K562 (cell line): ENCODE data around the gene TRAF1. TPM values are rescaled to one million over a fixed set of nuclear protein-coding genes. Genes with fewer than 3 reads are reported as not detected.
A peak's percentile ranks its signal among the peaks of the same experiment; 100 is the strongest.

Source experiments
- ATAC-seq: fragments of 200-7000 bp; cut with Tn5 transposase; 3 replicates; pipeline ENCODE4 v1.9.1; 2020; ENCODE audit warnings: moderate library complexity
- BruUV-seq: library from RNA; stranded (reverse); fragments of 400-500 nt; replicated peaks from 2 replicates; lab custom pipeline; 2021; lab: Mats Ljungman, UMichigan
- CTCF ChIA-PET: fragments of 300-600 bp; formaldehyde crosslinking; extraction: SDS; loops from one replicate; lab custom pipeline; 2021; ENCODE audit warnings: low intra/inter-chr PET ratio; lab: Yijun Ruan, JAX
- POLR2A ChIA-PET: fragments of 300-600, 350-650 bp; sonication (Branson Sonifier 250); formaldehyde crosslinking; extraction: SDS; loops from one replicate; lab custom pipeline; 2021; ENCODE audit warnings: antibody characterized with exemption, inconsistent platforms; lab: Yijun Ruan, JAX
- DNase-seq, 4 experiments: peaks; one replicate each; pipeline versions ENCODE4 v3.0.0 to v3.0.0-alpha.2; 2011 to 2018; ENCODE audit warnings: low spot score in 3 of 4, mixed read lengths in 3 of 4; ENCODE audit errors: extremely low read depth in 1 of 4
- FAIRE-seq: peaks from 2 replicates; lab custom pipeline; 2011; peaks lifted over from hg19 to GRCh38; lab: Jason Lieb, UNC
- H2AFZ ChIP-seq: 2 replicates; pipeline ENCODE4 v1.6.0; 2011; ENCODE audit warnings: low read depth, low read length, control low read depth, inconsistent platforms
- H3K27ac ChIP-seq: fragments of 200-600 bp; 3 replicates; pipeline ENCODE4 v1.8.0; 2011; ENCODE audit warnings: low read depth, mild to moderate bottlenecking, control low read depth, inconsistent platforms, low read length, moderate library complexity, mixed read lengths; ENCODE audit errors: extremely low read depth
- H3K27me3 ChIP-seq, 2 experiments: fragments of 300-600 bp in 1 of 2; 2 replicates in 1 of 2; 3 replicates in 1 of 2; pipeline versions ENCODE4 v1.6.0 to v1.8.0; 2011; ENCODE audit warnings: inconsistent platforms in 2 of 2, low read length in 2 of 2, mild to moderate bottlenecking in 1 of 2, mixed read lengths in 1 of 2, moderate library complexity in 1 of 2; ENCODE audit not compliant: control insufficient read depth in 2 of 2, insufficient read depth in 2 of 2
- H3K36me3 ChIP-seq: fragments of 300-600 bp; 3 replicates; pipeline ENCODE4 v1.8.0; 2011; ENCODE audit warnings: mild to moderate bottlenecking, low read length, inconsistent platforms; ENCODE audit not compliant: control insufficient read depth, insufficient read depth
- H3K4me1 ChIP-seq, 2 experiments: fragments of 200-600 bp in 1 of 2; replicated peaks in 1 of 2; 2 replicates in 1 of 2; 3 replicates in 1 of 2; pipeline versions ENCODE4 v1.5.1 to v1.8.0; 2011; ENCODE audit warnings: inconsistent platforms in 2 of 2, low read length in 2 of 2, mild to moderate bottlenecking in 1 of 2, mixed read lengths in 1 of 2, moderate library complexity in 1 of 2; ENCODE audit not compliant: control insufficient read depth in 2 of 2, insufficient read depth in 2 of 2
- H3K4me2 ChIP-seq: 2 replicates; pipeline ENCODE4 v1.6.1; 2011; ENCODE audit warnings: low read length, control low read depth, inconsistent platforms, mixed read lengths; ENCODE audit not compliant: insufficient read depth
- H3K4me3 ChIP-seq: fragments of 200-600 bp; sonication (generic), shearing (Covaris generic); 2 replicates; pipeline ENCODE4 v1.5.1; 2016; ENCODE audit warnings: control low read depth, inconsistent platforms
- H3K79me2 ChIP-seq: fragments of 200-600 bp; 3 replicates; pipeline ENCODE4 v1.8.0; 2011; ENCODE audit warnings: low read length, inconsistent platforms; ENCODE audit not compliant: control insufficient read depth, insufficient read depth
- H3K9ac ChIP-seq, 2 experiments: 2 replicates each; pipeline versions ENCODE4 v1.6.0 to v1.6.1; 2011; ENCODE audit warnings: low read depth in 2 of 2, low read length in 2 of 2, control low read depth in 1 of 2, inconsistent platforms in 1 of 2, mild to moderate bottlenecking in 1 of 2, mixed read lengths in 1 of 2; ENCODE audit not compliant: insufficient read depth in 1 of 2
- H3K9me1 ChIP-seq: one replicate; pipeline ENCODE4 v1.6.0; 2011; ENCODE audit warnings: inconsistent platforms, mild to moderate bottlenecking, low read length, moderate library complexity; ENCODE audit not compliant: control insufficient read depth, insufficient read depth
- H3K9me3 ChIP-seq: replicated peaks from 2 replicates; pipeline ENCODE4 v1.5.1; 2011; ENCODE audit warnings: low read depth, low read length, inconsistent platforms; ENCODE audit not compliant: control insufficient read depth, insufficient read depth
- H4K20me1 ChIP-seq: replicated peaks from 2 replicates; pipeline ENCODE4 v1.6.1; 2011; ENCODE audit warnings: low read length, inconsistent platforms, mixed read lengths; ENCODE audit not compliant: control insufficient read depth, insufficient read depth
- DACH1 ChIP-seq: fragments of 450-650 bp; IDR thresholded peaks from 2 replicates; pipeline ENCODE4 v1.6.1; 2018; ENCODE audit not compliant: partially characterized antibody
- KAT7 ChIP-seq: sonication (generic); formaldehyde crosslinking; IDR thresholded peaks from 2 replicates; pipeline ENCODE4 v1.8.0; 2022; ENCODE audit warnings: missing genetic modification reagents, mild to moderate bottlenecking, borderline replicate concordance
- ZNF197 ChIP-seq: fragments of 200-800 bp; sonication (Bioruptor generic); IDR thresholded peaks from 2 replicates; pipeline ENCODE4 v1.6.1; 2016; ENCODE audit warnings: low read depth, missing genetic modification characterization, missing compliant biosample characterization
- ZNF561 ChIP-seq: fragments of 450-650 bp; formaldehyde crosslinking; conservative IDR thresholded peaks from 2 replicates; pipeline ENCODE4 v1.4.0; 2020; ENCODE audit warnings: mild to moderate bottlenecking, moderate library complexity
- WGBS: fragments of 100-300 bp; shearing (Covaris generic); methylation state at CpG from one replicate; pipeline ENCODE4 v1.1.6; 2016; ENCODE audit warnings: low coverage, mixed read lengths; ENCODE audit not compliant: insufficient coverage; ENCODE audit errors: missing lambda C conversion rate; 5-methylcytosine and 5-hydroxymethylcytosine counted together
- in situ Hi-C: fragments of 300-500 bp; cut with MboI; formaldehyde crosslinking; loops from 4 replicates; pipeline ENCODE4 v1.15.0; 2018; ENCODE audit warnings: inconsistent platforms, mixed read lengths
- intact Hi-C: fragments of 100-400 bp; cut with micrococcal nuclease; formaldehyde crosslinking; loops from 2 replicates; pipeline ENCODE4 v1.14.2; 2022
- polyA plus RNA-seq, 8 experiments: library from polyadenylated mRNA; depleted of rRNA in 4 of 8; stranded (reverse) in 5 of 8; unstranded in 3 of 8; fragments of >200 nt; fragmentation: Nextera tagmentation in 2 of 8; fragmentation: Illumina TruSeq in 1 of 8; extraction: Ambion mirVana in 2 of 8; extraction: Trizol in 1 of 8; gene quantifications; 2 replicates each; pipeline versions ENCODE4 v1.2.1 to v1.2.3, GENCODE V29; 2011 to 2014; ENCODE audit warnings: inconsistent platforms in 1 of 8, missing spikeins in 1 of 8
- total RNA-seq, 7 experiments: library from RNA; depleted of rRNA in 6 of 7; stranded (reverse); fragments of >200 nt in 6 of 7; fragmentation: Illumina TruSeq in 2 of 7; extraction: Trizol in 2 of 7; gene quantifications; 2 replicates each; pipeline versions ENCODE4 v1.2.1 to v1.2.3, GENCODE V29; 2011 to 2021; ENCODE audit warnings: low replicate concordance in 1 of 7

TRAF1 gene
- total and polyA plus RNA-seq, 9 of the 15 experiments (the other 6 are each of a cell fraction or from before 2014, with no cell fraction given), result 0.01 to 1.1 (median 0.04) TPM; not detected in 2

DNA sequence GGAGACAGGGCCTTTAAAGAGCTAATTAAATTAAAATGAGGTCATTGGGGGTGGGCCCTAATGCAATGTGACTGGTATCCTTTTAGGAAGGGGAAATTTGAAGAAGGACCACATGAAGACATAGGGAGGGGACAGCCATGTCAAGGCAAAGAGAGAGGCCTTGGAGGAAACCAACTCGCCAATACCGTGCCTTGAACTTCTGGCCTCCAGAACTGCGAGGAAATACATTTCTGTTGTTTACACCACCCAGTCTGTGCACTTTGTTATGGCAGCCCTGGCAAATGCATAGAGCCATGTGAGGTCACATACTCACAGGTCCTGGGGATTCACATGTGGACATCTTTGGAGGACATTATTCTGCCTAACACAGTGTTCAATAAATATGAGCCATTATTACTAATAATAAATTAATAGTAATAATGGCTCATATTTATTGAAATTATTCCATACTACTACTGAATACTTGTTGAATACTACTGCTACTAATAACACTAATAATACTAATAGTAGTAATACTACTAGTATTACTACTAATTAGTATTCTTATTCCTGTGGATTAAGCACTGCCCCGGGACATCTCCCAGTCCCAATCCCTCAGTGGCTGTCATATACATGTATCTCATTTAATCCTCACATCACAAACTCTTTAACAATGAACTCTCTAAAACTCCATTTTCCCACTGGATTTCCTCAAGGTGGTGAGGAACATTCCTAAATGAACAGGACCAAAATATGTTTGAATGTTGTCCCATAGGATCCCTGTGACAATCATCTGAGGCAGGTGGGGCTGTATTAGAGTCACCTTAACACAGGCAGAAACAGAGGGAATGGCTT is 8.4 kb downstream of the TRAF1 start:
- ChIA-PET CTCF (no interaction called here), POLR2A (interaction anchor here (0.5 kb wide), 1 partner anchor 53 kb away, joined by 3 read pairs; no protein-coding TSS in a partner anchor)
- Histone ChIP-seq H3K27me3 (no peaks in the 10 kb centered on the region), H2AFZ (peak overlapping the region; percentile 35; the same call in 1 of the 2 replicates), H3K9me1 (no peaks in the 10 kb centered on the region), H3K4me3 (no peak overlapping the region), H3K4me2 (no peak overlapping the region), H3K36me3 (no peaks in the 10 kb centered on the region), H4K20me1 (no peaks in the 10 kb centered on the region), H3K4me1 (peaks cover 20 to 37% of the 10 kb centered on the region in 2 experiments; a peak in 4 of 5 replicates), H3K27ac (no peak overlapping the region), H3K79me2 (no peaks in the 10 kb centered on the region), H3K9ac (peak overlapping the region in 1 of 2 experiments; percentile 68; a peak in 1 of 4 replicates), H3K9me3 (no peaks in the 10 kb centered on the region)
- BruUV-seq, result no TSS peak
- in situ Hi-C loops (no loop called here), intact Hi-C loops (no loop called here)
- no peak for TF ChIP-seq ZNF561
- no peak for TF ChIP-seq KAT7
- TF ChIP-seq ZNF197, result no peak
- peak; percentile 91 for TF ChIP-seq DACH1
- no peak for FAIRE-seq
- DNase-seq, result no peak
- 54% methylated on average over 4 of the region's 4 CpGs for WGBS
- ATAC-seq, result no peak
